Inflammatory macrophage treated with lipopolysaccharide for 1 hour (primary cell): ENCODE data around the gene CTBP2.
"Not testable (repeated sequence)": the region's sequence is repeated elsewhere in the genome, so short reads cannot be mapped to it uniquely, and the experiment has no call there.

Experiments used
- DNase-seq, 2 donors: peaks; one replicate each; pipeline ENCODE4 v3.0.0-alpha.2; 2020 to 2022

Gene CTBP2

DNA sequence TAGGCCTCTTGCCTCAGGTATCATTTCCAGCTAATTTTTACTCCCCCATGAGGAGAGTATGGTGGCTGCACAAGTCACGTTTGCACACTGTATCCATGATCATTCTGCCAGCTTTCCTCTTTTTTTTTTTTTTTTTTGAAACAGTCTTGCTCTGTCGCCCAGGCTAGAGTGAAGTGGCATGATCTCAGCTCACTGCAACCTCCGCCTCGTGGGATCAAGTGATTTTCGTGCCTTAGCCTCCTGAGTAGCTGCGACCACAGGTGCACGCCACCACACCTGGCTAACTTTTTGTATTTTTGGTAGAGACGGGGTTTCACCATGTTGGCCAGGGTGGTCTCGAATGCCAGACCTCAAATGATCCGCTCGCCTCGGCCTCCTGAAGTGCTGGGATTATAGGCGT, 77.9 kb downstream of the CTBP2 start:
- DNase-seq, result not testable (repeated sequence)

DNA sequence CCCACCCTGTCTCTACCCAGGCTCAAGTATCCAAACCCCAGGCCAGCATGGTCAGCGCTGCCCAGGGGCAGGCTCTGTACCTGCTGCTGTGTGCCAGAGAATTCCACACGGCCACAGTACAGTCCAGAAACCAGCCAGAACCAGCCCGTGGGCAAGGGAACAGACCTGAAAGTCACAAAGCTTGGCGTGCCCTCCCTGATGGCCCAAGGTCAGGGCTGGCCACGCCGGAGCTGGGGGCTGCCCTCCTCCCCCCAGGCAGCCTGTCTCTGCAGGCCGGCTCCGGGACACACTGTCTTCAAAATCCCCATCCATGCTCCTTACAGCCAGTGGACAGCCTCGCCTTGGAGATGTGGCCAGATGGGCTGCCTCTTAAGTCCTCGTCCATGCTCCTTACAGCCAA, 78.4 kb downstream of the CTBP2 start:
- DNase-seq, result no peak

DNA sequence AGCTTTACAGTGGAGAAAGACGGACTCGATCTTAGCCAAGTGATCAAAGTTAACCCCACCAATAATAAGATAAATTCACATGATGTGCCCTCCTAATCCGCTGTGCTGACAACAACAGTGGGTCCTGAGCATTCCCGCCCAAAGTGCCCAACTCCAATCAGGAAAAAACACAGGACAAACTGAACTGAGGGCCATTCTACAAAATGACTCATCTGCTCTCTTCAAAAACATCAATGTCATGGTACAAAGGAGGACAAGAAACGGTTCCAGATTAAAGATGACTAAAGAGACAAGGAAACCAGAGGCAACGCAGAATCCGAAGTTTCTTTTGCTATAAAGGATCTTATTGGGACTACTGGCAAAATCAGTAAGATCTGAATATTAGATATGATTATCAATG, 79.4 kb downstream of the CTBP2 start:
- no peak for DNase-seq

DNA sequence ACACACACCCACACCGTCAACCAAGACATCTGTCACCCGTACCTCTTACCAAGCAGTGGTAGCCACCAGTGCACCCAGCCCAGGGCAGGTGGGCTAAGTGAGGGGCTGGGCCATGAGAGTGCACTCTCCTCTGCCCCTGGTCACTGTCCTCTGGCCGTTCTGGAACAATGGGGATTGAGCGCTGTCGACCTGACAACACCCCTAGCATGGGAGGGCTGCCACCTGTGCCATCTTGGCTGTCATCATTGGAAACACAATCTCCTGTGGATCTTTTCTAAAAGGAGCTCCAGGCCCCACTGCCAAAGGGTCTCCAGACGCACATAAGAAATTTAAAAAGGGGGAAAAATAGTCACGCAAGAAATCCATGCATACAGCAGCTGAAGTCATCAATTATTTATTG, 80.1 kb downstream of the CTBP2 start:
- DNase-seq, result no peak

DNA sequence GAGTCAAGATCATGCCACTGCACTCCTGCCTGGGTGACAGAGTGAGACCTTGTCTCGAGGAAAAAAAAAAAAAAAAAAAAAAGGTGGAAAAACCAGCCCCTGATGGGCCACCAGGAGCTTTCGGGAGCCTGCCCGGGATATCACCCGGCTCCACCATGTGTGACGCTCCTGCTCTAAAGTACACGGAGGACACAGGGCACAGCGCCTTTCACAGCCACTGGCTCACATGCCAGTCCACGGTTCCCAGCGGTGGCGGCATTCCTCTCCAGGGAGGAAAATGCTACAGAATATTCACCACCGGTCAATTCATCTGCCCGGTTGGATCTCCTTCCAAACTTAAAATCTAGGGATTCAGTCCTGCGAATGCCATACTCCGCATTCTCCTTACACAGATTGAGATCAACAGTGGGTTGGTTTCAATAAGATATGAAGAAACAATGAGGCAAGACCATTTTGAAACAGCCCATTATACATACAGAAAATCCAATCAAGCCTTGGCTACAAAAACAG, 81.2 kb downstream of the CTBP2 start:
- DNase-seq, result no peak

DNA sequence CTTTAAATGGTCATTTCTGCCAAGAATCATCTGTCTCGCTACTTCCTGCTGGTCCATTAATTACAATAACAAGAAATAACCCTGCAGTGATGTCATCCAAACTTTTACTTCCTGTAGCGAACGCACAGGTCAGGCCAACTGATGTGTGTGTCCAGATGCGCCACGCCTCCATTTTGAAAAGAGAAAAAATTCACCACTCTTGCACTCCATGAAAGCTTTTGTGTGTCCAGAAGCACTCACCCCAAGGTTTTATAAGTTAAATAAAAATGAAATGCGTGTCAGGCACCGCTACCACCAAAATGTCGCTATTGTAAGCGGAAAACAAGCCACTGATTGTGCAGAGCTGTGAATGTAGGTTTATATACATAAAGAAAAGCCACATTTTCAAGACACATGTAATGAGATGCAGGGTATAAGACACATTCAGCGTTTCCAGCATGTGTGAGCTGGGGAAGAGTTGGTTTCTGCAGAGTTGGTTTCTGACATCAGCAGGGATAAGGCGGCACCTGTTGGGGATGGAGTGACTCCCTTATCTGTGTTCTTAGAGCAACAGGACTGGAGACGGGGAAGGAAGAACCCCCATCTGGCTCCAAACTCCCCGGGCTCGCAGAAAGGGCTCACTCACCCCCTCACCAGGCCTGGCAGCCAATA, 83.3 kb downstream of the CTBP2 start:
- DNase-seq, result no peak

DNA sequence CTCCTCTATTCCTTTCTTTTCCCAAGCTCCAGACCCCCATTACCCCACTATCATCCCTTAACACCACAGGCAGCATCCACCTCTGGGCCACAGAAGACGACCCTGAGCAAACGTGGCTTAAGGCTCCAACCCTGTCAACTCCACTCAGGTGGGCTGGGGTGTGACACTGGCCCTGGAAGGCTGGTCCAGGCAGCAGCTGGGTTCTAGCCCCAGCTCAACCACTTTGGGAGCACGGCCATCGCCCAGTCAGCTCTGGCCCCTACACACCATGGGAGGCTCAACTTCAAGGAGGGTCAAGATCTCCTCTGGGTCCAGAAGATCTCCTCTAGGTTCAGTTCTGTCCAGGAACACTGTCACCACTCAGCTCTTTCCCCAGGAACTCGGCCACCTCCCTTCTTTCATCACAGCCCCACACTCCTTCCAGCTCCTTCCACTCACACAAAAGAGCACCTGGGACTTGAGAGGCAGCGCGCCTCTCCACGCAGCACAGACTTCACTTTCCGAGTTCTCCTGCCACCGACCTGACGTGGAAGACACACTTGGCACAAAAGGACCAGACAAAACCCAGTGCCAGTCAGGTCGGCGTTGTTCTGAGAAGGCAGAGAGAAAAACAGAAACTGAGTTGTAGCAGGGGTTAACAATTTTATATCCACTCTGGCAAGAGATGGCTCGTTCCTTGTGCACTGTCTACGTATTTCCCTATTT, 84.1 kb downstream of the CTBP2 start:
- DNase-seq, result no peak

DNA sequence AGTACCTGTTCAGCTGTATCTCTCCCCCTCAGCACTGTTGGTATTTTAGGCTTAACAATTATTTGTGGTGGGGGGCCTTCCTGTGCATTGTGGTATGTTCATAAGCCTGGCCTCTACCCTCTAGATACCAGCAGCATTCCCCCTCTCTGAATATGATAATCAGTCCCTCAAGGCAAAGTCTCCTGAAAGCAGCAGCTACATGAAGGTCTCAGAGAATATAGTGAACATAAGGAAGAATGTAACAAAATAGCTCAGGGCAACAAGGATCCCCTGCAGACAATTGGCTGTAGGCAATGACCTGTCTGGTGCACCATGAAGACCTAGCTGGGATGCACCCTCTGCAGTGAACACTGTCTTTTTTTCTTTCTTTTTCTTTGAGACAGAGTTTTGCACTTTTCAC, 86.4 kb downstream of the CTBP2 start:
- DNase-seq, result no peak

DNA sequence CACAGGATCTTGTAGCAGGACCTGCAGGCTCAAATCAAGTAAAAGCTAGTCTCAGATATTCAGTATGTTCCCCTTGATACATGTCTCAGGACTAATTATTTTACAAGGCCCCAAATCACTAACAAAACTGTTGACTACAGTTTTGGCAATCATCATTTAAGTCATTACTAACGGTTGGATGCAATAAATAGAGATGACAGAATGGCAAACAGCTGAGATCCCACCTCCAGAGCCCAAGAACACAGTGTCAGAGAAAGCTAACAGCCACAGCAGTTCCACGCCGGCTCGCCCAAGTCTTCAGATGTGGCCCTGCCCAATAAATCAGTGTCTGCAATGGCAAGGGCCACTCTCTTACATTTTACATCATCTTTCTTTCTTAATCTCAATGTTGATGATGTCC, 87.6 kb downstream of the CTBP2 start:
- no peak for DNase-seq

DNA sequence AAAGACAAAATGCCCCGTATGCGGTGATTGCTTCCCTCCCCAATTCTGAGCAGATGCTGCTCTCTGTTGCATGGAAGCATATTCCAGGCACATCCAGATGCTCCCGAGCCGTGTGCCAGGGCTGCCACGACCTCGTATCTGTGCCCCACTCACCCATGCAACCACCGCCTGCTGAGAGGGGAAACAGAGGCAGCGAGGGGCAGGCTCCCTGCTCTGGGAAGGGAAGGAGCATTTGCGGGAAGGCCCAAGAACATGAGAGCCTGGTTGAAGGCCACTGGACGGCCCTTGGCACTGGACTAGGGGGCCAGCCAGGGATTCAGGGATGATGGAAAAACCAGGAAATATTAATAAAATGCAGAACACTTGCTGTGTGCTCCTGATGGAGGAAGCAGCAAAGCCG, 89.4 kb downstream of the CTBP2 start:
- no peak for DNase-seq

DNA sequence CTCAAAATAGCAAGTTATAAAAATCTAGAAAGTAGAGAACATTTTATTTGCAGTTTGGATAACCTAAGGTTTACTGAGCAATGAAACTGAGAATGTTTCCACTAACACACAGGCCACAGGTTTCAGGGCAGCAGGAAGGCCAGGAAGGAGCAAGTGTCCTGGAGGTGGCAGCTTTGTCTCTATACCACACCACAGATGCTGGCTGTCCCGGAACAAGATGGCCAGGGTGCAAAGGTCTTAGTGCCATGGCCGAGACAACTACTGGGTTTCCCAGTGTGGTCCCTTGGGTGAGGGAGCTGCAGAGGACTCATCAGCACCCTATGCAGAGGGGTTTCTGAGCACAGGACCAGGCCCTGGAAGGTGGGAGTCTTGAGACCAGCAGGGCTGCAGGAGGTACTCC, 92.0 kb downstream of the CTBP2 start:
- DNase-seq, result no peak

DNA sequence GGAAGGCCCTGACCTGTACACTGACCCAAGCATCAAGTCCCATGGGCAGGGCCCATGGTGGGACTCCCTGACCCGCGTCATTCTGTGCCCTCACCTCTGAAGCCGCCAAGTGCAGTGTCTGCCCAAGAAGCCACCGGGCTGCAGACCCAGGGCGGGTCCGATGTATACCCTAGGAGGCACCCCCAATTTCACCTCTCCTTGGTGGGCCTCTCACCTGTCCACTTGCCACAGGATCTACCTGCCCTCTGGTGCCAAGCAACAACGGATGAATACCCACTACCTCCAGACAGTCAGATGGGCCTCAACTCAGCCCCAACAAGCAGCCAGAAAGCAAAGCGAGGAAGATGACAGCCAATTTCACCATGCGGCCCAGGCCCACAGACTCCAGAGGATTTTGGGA, 92.6 kb downstream of the CTBP2 start:
- no peak for DNase-seq

DNA sequence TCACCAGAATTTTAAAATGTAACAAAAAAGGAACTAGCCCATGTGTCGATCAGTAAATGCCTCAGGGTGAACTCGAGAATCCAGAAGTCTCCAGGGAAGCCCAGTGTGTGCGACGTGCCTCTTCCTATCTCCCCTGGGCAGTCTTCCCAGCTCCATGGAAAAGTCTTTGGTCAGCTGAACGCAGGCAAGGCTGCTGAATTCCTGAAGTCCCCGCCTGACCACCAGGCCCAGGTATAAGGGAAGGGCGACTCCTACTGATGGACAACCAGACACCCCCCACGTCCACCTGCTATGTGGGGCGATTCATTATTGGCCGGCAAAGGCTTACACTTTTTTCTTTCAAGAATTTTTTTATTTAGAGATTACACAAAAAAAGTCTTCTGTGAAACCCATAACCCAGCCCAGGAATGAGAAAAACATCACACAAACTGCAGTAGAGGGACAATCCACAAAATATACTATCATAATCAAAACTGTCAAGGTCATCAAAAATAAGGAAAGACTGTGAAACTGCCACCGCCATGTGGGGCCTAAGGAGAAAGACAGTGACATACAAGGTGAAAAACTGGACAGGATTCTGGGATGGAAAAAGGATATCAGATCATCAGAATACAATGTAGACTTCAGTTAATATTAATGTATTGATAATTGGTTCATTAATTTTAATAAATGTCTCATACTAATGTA, 93.5 kb downstream of the CTBP2 start:
- DNase-seq, result no peak

DNA sequence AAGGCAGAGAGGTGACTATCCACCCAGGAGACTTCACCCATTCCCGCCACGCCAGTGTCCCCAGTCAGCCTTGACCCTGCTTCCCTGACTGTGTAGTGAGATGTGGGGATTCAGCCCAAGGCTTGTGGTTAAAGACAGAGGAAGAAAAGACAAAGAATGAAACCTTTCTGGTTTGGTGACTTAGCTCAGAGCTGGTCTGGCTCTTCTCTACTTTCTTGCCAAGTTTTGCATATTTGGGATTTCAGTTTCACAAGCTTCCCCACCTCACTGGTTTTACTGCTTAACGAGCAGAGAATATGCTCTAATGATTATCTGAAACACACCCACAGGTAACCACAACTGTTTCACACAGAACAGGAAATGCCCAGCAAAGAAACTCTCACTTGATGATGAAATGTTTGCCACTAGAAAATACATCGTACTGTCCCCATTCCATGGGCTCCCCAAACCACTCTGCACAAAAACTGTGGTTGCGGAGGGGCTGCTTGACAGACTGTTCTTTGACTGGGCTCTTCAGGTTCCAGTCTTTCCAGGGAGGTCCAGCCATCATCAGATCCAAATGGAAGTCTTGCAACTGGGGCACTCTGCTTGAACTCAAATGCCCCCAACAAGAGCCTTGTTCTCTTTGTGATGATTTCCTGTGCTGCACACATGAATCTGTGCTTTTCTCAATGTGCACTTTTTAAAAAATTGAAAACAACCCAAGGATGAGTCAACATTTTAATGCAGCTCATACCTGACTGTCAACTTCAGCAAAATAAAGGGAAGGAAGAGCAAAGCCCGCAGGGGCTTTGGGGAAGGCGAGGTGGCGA, 95.5 kb downstream of the CTBP2 start:
- peak; percentile 77 for DNase-seq

DNA sequence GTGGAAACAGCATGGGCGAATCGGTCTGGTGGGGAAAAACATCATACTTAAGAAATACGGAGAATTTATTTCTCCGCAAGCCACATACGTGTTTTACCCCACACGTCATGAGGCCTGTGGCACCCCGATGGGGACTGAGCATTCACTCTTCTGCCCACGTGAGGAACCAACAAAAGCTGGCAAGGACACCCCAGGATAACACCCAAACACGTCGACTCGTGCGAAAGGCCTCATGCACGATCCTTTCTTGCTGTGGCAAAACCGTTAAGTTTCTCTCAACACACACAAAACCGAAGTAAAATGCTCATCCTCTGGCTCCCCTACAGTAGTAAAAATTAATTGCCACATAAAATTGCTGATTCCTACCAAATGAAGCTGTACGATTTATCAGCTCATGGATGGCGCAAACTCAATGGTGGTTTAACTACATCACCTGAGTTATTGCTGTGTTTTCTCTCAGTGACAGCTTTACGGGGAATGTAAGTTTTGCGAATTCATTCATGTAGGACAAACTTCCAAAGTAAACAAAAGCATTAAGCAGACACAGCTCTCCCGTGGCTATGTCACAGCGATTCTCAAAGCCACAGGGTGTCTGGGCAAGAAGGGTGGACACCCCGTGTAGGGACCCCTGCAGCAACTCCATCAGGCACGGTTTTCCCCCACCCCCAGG, 97.0 kb downstream of the CTBP2 start:
- DNase-seq, result no peak

DNA sequence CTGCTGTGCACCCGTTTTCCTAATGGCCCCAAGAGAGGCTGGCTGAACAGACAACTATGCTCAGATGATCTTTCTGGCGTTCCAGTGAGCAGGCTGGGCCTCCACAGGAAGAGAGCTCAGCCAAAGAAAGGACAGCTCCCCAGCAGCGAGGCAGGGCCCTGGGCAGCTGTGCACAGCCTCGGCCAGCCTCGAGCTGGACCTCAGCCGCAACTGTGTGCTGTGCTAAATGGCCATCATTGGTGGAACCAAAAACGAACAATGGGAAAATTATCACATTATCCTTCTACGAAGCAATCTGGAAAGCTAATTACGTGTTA, 97.5 kb downstream of the CTBP2 start:
- no peak for DNase-seq

DNA sequence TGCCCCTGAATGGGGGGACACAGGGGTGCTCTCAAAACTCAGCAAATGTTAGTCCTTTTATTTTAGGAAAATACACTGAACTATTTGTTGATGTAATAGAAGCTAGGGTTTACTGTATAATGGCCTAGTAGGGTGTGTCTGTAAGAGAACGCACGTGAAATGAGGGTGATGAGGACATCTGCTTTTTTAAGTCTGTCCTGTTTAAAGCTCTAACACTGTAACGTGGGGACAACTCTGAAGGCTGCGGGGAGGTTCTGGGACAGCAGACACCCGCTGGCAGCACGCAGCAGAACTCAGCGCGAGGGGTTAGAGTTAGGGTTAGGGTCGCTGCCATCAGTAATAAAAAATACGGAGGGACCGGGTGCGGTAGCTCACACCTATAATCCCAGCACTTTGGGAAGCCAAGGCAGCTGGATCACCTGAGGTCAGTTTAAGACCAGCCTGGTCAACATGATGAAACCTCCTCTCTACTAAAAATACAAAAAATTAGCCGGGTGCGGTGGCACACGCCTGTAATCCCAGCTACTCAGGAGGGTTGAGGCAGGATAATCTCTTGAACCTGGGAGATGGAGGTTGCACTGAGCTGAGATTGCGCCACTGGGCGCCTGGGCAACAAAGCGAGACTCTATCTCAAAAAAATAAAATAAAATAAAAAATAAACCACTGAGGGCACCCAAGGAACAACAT, 98.0 kb downstream of the CTBP2 start:
- no peak for DNase-seq

DNA sequence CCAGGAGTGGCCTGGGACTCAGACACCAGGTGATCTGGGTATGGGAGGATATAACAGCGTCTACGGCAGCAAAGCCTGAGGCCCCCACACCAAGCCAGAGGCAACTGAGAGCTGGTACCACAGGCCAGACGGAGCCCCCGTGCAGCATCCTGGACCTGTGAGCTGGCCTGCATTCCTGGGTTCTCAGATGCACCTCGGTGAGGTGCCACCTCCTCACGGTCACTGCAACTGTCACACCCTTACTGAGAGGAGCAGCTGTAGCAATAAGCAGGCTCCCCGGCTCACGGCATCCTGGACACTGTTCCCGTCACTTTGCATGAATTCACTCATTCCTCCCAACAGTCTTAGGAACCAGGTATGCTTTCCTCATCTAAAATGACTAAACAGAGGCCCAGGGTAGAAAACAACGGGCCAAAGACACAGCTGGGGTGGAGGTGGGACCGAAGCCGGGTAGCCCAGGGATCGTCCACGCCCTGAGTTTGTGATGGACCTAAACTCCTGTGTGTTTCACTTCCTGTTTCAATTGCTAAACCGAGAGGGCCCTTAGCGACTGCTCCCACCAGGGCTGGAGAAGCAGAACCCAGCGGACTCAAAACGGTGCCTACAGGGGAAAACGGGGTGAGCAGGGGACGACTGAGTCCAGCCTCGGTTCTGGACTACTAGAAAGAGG, 98.7 kb downstream of the CTBP2 start:
- peak; percentile 55 to 60 for DNase-seq

DNA sequence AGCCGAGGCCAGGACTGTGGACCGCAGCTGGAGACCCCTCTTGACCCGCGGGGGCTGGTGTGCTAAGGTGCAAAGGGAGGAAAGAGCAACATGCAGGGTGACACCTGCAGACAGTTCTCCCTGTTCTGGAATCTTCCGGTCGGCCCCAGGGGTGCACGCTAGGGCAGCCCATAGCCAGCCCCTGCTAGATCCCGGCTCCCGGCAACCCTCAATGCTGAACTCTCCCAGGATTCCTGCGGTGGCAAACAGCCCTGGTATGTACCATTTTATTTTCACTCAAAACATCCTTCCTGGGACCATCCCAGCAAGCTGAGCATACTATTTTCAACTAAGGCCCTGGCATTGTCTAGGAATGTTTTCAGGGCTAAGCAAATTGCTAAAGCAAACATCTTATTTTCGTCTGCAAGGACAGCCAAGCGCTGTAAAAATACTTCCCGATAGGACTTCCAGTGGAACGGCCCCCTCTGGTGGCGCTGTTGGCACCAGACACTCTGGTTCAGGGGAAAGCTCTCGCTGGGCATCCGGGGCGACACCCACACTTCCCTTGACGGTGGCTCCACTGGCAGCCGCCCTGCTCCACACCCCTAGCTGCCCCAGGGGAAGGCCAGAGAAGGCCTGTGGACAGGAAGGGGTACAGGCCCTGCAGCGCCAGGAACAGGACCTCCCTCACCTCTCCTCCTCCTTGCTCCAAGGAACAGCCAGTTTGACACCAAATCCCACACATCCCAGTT, 99.4 kb downstream of the CTBP2 start:
- DNase-seq, result peak; percentile 78 to 90

DNA sequence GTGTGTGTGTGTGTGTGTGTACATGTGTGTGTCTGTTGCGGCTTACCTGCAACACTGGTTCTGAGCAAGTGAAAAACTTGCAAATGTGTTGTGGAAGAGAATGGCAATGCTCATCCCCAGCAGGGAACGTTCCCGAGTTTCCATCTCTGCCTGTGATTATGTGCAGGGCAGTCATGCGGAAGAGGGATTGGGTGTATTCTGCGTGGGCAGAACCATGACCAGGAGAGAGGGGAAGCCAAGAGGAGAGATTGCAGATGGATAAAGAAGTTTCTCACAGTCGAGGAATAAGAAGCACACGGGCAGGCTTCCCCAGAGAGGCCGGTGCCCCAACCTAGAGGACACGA, 99.9 kb downstream of the CTBP2 start:
- DNase-seq, result no peak

DNA sequence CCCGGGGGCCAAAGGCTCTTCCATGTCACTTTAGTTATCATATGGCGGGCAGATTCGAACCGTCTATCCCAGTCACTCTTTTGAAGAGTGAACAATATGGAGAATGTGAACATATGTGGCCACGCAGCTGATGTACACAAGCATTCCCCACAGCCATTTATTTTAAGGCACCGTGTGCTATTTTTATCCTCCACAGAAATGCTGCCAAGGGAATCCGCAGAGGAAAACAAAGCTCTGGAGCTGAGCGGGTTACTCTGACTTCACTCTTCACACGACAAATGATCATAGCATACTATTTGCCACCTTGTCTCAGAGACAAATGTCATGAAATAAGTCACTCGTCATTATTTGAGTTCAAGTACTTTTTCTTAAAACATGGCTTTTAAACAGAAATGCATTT, 100.3 kb downstream of the CTBP2 start:
- DNase-seq, result no peak
